Smooth muscle cell (in vitro differentiated cells): Measurements from ENCODE around the gene OPRM1. TPM values are rescaled to one million over a fixed set of nuclear protein-coding genes. Genes with fewer than 3 reads are reported as not detected.

Experiments used
- DNase-seq: peaks from one replicate; lab custom pipeline; 2025; ENCODE audit not compliant: unreplicated experiment; lab: John Stamatoyannopoulos, UW
- H2AFZ ChIP-seq: fragments of 200-600 bp; sonication (generic); 2 replicates; pipeline ENCODE4 v1.6.0; 2016; ENCODE audit warnings: antibody characterized with exemption, low read depth, mild to moderate bottlenecking
- H3F3A ChIP-seq: fragments of 200-600 bp; sonication (generic); 2 replicates; pipeline ENCODE4 v1.6.0; 2017; ENCODE audit warnings: antibody characterized with exemption, low read depth
- H3K27ac ChIP-seq: fragments of 200-600 bp; sonication (generic); 2 replicates; pipeline ENCODE4 v1.5.1; 2016; ENCODE audit warnings: low read depth, mild to moderate bottlenecking
- H3K27me3 ChIP-seq: fragments of 200-600 bp; sonication (generic); 2 replicates; pipeline ENCODE4 v1.6.1; 2016; ENCODE audit warnings: low read depth, mild to moderate bottlenecking
- H3K36me3 ChIP-seq: fragments of 200-600 bp; sonication (generic); 2 replicates; pipeline ENCODE4 v1.5.1; 2016; ENCODE audit warnings: low read depth
- H3K4me1 ChIP-seq: fragments of 200-600 bp; sonication (generic); 2 replicates; pipeline ENCODE4 v1.5.1; 2016; ENCODE audit warnings: low read depth
- H3K4me2 ChIP-seq: fragments of 200-600 bp; sonication (generic); 2 replicates; pipeline ENCODE4 v1.6.0; 2016; ENCODE audit warnings: mild to moderate bottlenecking
- H3K4me3 ChIP-seq: fragments of 200-600 bp; sonication (generic); 2 replicates; pipeline ENCODE4 v1.5.1; 2016; ENCODE audit warnings: mild to moderate bottlenecking
- H3K79me2 ChIP-seq: fragments of 200-600 bp; sonication (generic); 2 replicates; pipeline ENCODE4 v1.6.0; 2016; ENCODE audit warnings: low read depth, mild to moderate bottlenecking
- H3K9ac ChIP-seq: fragments of 200-600 bp; sonication (generic); 2 replicates; pipeline ENCODE4 v1.6.0; 2016; ENCODE audit warnings: low read depth
- H3K9me3 ChIP-seq: fragments of 200-600 bp; sonication (generic); replicated peaks from 2 replicates; pipeline ENCODE4 v1.5.1; 2016; ENCODE audit warnings: low read depth
- H4K20me1 ChIP-seq: fragments of 200-600 bp; sonication (generic); 2 replicates; pipeline ENCODE4 v1.6.0; 2016; ENCODE audit warnings: low read depth
- WGBS: methylation state at CpG from one replicate; pipeline ENCODE4 v1.1.7; 2016; ENCODE audit warnings: low lambda C conversion rate; 5-methylcytosine and 5-hydroxymethylcytosine counted together
- polyA plus RNA-seq: library from polyadenylated mRNA; unstranded; fragments of >200 nt; fragmentation: Nextera tagmentation; extraction: Ambion mirVana; gene quantifications from 2 replicates; pipeline ENCODE4 v1.2.1, GENCODE V29; 2016
- total RNA-seq: library from RNA; depleted of rRNA; stranded (reverse); fragments of >200 nt; gene quantifications from 2 replicates; pipeline ENCODE4 v1.2.3, GENCODE V29; 2014
- TF ChIP-seq, protein P1 (sequence below): fragments of 200-600 bp; sonication (generic); IDR thresholded peaks from 2 replicates; pipeline ENCODE4 v1.5.1; 2017; ENCODE audit warnings: borderline replicate concordance, mild to moderate bottlenecking, antibody characterized with exemption; ENCODE audit not compliant: insufficient read depth, poor library complexity, severe bottlenecking

OPRM1 gene
- total RNA-seq = not detected in 2 replicates
- polyA plus RNA-seq = not detected in 2 replicates

DNA sequence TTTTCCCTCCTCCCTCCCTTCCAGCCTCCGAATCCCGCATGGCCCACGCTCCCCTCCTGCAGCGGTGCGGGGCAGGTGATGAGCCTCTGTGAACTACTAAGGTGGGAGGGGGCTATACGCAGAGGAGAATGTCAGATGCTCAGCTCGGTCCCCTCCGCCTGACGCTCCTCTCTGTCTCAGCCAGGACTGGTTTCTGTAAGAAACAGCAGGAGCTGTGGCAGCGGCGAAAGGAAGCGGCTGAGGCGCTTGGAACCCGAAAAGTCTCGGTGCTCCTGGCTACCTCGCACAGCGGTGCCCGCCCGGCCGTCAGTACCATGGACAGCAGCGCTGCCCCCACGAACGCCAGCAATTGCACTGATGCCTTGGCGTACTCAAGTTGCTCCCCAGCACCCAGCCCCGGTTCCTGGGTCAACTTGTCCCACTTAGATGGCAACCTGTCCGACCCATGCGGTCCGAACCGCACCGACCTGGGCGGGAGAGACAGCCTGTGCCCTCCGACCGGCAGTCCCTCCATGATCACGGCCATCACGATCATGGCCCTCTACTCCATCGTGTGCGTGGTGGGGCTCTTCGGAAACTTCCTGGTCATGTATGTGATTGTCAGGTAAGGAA, at the start of gene OPRM1:
OPRM1 (plus strand) TSS at position 10 of the 612 bp plus-strand sequence; CDS start at position 315, 305 bp downstream.
- H3K4me3 ChIP-seq = no peak within 1 kb of the TSS
- 13% methylated on average over 38 of the region's 38 CpGs for WGBS
- no peak within 1 kb of the TSS for H3K4me2 ChIP-seq
- peaks cover 21% of the 10 kb centered on the region for H3K27me3 ChIP-seq
- TF ChIP-seq, protein P1, sequence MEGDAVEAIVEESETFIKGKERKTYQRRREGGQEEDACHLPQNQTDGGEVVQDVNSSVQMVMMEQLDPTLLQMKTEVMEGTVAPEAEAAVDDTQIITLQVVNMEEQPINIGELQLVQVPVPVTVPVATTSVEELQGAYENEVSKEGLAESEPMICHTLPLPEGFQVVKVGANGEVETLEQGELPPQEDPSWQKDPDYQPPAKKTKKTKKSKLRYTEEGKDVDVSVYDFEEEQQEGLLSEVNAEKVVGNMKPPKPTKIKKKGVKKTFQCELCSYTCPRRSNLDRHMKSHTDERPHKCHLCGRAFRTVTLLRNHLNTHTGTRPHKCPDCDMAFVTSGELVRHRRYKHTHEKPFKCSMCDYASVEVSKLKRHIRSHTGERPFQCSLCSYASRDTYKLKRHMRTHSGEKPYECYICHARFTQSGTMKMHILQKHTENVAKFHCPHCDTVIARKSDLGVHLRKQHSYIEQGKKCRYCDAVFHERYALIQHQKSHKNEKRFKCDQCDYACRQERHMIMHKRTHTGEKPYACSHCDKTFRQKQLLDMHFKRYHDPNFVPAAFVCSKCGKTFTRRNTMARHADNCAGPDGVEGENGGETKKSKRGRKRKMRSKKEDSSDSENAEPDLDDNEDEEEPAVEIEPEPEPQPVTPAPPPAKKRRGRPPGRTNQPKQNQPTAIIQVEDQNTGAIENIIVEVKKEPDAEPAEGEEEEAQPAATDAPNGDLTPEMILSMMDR = no peak
- H3F3A ChIP-seq = no peaks in the 10 kb centered on the region
- peaks cover 3% of the 10 kb centered on the region for H3K4me1 ChIP-seq
- no peak within 1 kb of the TSS for H3K27ac ChIP-seq
- no peak within 1 kb of the TSS for H3K9ac ChIP-seq
- no peaks in the 10 kb centered on the region for H3K36me3 ChIP-seq
- H3K9me3 ChIP-seq = no peaks in the 10 kb centered on the region
- DNase-seq = peak; percentile 40
- H3K79me2 ChIP-seq = no peaks in the 10 kb centered on the region
- H2AFZ ChIP-seq = no peak within 1 kb of the TSS
- H4K20me1 ChIP-seq = no peaks in the 10 kb centered on the region

DNA sequence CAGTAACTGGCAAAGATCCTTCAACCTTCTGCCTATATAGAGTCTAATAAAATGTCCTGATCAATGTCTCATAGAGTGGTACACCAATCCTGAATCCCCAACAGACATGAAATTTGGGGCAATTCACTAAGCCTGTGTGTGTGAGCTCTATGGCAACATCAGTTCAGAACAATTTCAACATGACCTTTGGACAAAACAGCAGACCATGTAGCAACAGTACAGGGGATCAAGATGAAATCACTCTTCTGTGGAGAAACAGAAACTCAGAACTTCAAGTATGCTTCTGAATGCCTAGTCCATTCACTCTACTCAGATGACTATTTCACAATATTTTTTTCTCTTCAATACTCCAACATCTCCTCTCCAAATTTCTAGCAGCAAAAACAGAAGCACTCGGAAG, 49.1 kb upstream of the OPRM1 start:
- Histone ChIP-seq H3K79me2 (no peaks in the 10 kb centered on the region), H3K36me3 (no peaks in the 10 kb centered on the region), H4K20me1 (no peaks in the 10 kb centered on the region), H2AFZ (no peak overlapping the region), H3K4me2 (no peak overlapping the region), H3K27ac (no peak overlapping the region), H3K9ac (no peak overlapping the region), H3K9me3 (no peaks in the 10 kb centered on the region), H3K4me1 (no peaks in the 10 kb centered on the region), H3K4me3 (no peak overlapping the region), H3F3A (no peaks in the 10 kb centered on the region), H3K27me3 (no peaks in the 10 kb centered on the region)
- no peak for DNase-seq
- WGBS = 94% methylated on average over 1 of the region's 1 CpG
- TF ChIP-seq, protein P1 = no peak

DNA sequence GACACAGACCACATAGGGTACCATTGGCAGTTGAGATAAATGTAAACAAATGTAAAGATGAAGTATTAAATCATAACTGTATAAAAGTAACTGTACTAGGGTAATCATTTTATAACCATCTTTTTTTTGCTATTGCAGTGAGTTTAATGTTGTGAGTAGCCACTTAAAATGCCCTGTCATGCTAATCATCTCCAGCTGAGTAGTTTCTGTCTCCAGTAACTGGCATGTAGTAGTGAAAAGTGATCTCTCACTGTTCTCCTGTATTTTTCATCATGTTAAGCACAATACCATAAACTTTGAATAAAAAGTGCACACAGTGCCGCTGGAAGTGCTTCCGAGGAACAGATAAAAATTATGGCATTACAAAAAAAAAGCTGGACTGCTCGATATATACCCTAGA, 45.0 kb upstream of the OPRM1 start:
- no peak for DNase-seq
- WGBS = 81% methylated on average over 3 of the region's 3 CpGs
- no peaks in the 10 kb centered on the region for H3K79me2 ChIP-seq
- TF ChIP-seq, protein P1 = no peak
- no peak overlapping the region for H2AFZ ChIP-seq
- H3K4me3 ChIP-seq = no peak overlapping the region
- no peak overlapping the region for H3K27ac ChIP-seq
- no peaks in the 10 kb centered on the region for H3K27me3 ChIP-seq
- H3K4me2 ChIP-seq = no peak overlapping the region
- no peaks in the 10 kb centered on the region for H3K9me3 ChIP-seq
- no peaks in the 10 kb centered on the region for H3K4me1 ChIP-seq
- H3F3A ChIP-seq = no peaks in the 10 kb centered on the region
- H3K36me3 ChIP-seq = no peaks in the 10 kb centered on the region
- H4K20me1 ChIP-seq = no peaks in the 10 kb centered on the region
- no peak overlapping the region for H3K9ac ChIP-seq

DNA sequence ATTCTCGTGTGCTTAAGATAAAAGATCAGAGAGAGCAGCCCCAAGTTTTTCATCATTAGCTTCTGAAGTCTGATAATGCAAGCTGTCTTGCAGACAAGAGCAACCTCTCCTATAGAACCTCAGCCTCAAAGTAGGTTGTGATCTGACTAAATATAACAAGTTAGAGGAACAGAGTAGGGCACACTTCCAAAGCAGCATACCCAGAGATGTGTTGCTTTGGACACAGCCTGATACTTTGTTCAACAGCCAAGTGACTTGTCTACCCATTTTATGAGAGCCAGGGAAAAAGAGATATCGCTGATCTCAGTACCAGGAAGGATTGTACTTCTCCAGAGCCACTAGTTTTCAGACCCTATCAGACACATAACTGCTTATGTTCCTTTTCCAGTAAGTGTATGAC, 44.2 kb upstream of the OPRM1 start:
- Histone ChIP-seq H3K4me1 (no peaks in the 10 kb centered on the region), H3K79me2 (no peaks in the 10 kb centered on the region), H3K4me2 (no peak overlapping the region), H3K36me3 (no peaks in the 10 kb centered on the region), H3K27me3 (no peaks in the 10 kb centered on the region), H3K27ac (no peak overlapping the region), H2AFZ (no peak overlapping the region), H3K4me3 (no peak overlapping the region), H3K9me3 (no peaks in the 10 kb centered on the region), H3F3A (no peaks in the 10 kb centered on the region), H3K9ac (no peak overlapping the region), H4K20me1 (no peaks in the 10 kb centered on the region)
- TF ChIP-seq, protein P1 = no peak
- no peak for DNase-seq
- WGBS = 48% methylated on average over 2 of the region's 2 CpGs
